Left cardiac atrium (tissue), 4 donors: Measurements from ENCODE around the gene HDAC4. TPM values are rescaled to one million over a fixed set of nuclear protein-coding genes. Genes with fewer than 3 reads are reported as not detected.

Experiments
- ATAC-seq, 2 donors: fragments of 200-7000 bp; cut with Tn5 transposase; one replicate each; pipeline ENCODE4 v1.9.1; 2020; ENCODE audit warnings: mild to moderate bottlenecking in 2 of 2, moderate library complexity in 2 of 2
- DNase-seq: peaks from one replicate; pipeline ENCODE4 v3.0.0-alpha.2; 2020
- intact Hi-C, 2 donors: fragments of 100-400 bp; cut with DNase I; formaldehyde crosslinking; loops; one replicate each; pipeline versions ENCODE4 v1.14.1 to v1.15.1; 2022 to 2023
- total RNA-seq, 2 donors: library from RNA; stranded (reverse); fragmentation: NEBNext Ultra II Directional; extraction: Animal tissue kit (Norgen Biotek cat#: 25700); gene quantifications; one replicate each; pipeline ENCODE4 v1.2.1, GENCODE V29; 2021
- donor health status: DM: no; HTN: yes; CAD: no.
- donor health status: DM: no; HTN: yes; CAD: no; lungs with severe emphysema.
- donor health status: DM: yes; HTN: yes; CAD: no.
- donor health status: Dilated cardiomyopathy.

HDAC4 gene
- total RNA-seq, 2 donors from 2014 or later: 25.6 to 31.2 TPM

GRCh38 chr2:239199041-239199768, 201.6 kb downstream of the HDAC4 start:
- DNase-seq (no peak), ATAC-seq (peak; percentile 27 to 77)
- intact Hi-C loops: no loop called here

DNA sequence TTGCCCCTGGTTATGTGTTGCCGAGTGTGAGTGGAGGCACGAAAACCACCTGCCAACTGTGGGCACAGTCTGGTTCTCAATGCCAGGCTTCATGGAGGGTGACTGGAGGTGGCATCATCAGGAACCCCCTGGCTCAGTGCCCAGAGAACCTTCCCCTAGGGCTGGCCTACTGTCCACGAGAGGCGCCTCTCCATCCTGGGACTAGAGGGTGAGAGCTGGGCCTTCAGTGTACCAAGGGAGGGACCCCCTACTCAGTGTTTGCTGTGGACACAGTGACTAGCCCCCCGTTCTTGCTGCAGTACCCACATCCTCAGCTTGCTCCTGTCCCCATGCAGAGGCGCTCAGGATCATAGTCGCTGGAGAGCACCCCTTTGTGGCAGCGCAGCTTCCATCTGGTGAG, 202.6 kb downstream of the HDAC4 start:
- ATAC-seq: no peak
- intact Hi-C loops: no loop called here

DNA sequence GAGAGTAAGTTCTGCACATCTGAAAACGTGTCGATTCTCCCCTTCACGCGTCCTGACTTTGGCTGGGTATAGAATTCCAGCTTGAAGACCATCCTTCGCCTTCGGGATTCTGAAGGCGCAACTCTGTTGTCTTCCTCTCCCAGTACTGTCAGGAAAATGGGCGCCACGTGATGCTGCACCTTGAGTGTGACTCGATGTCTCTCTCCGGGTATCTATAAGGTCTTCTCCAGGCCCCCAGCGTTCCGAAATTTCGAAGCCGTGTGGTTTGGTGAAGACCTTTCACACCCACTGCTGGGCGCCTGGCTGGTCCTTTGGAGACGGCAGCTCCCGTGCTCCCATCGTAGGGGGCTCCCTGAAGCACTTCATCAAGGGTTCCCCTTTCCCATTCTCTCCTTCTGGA, 203.7 kb downstream of the HDAC4 start:
- DNase-seq: no peak

More for the DNA sequence above, 202.6 kb downstream of the HDAC4 start:
- no peak for DNase-seq

DNA sequence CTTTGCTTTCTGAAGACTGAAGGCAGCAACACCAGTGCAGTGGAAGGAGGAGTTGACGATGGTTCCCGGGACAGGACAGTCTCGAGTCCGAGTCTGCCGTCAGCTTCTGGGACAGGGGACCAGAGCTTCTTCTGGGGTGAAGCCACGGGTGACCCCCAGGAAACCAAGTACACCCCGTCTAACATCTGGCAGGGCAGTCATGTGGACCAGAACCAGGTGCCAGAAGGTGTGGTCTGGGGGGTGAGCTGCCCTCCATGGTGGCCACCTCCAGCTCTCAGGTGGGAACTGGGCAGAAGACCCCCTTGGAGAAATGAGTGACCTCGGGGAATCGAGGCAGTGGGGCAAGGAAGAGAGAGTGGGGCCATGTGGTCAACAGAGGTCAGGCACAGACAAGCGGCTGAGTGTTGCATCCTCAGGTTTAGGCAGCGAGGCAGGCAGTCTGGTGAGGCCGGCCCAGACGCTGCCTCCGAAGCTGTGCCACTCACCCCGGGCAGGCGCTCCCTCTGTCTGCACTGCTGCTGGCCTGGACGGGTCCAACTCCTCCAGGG, 204.3 kb downstream of the HDAC4 start:
- intact Hi-C loops: no loop called here
- no peak for ATAC-seq
- DNase-seq: no peak

More for the DNA sequence above, 203.7 kb downstream of the HDAC4 start:
- intact Hi-C loops: no loop called here
- ATAC-seq: no peak

- ATAC-seq: no peak
- intact Hi-C loops: no loop called here
- DNase-seq: no peak
Observed at GRCh38 chr2:239195992-239196391, 204.8 kb downstream of the HDAC4 start.

DNA sequence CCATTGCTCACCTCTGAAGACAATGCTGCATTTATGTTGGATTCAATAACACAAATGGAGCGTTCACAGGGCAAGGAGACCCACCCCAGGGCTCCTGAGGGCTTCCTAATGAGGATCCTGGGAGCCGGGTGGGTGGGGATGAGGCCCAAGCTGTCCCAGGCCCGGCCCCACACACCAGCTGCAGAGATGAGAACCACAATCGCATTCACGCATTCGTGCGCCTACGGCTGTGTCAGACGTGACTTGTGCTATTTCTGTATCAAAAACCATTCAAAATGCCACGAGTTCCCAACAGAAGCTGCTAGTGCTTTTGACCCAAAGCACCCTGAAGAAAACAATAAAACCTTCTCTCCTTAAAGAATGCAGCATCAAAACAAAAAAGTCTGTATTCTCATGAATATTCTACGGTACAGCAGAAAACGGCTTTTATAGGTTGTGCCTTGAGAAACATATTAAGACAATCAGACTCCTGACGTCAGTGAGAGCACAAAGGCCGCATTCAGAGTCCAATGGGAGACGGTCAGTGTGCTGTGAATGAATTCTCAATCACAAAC, 205.4 kb downstream of the HDAC4 start:
- intact Hi-C loops: no loop called here
- DNase-seq (no peak), ATAC-seq (no peak)

DNA sequence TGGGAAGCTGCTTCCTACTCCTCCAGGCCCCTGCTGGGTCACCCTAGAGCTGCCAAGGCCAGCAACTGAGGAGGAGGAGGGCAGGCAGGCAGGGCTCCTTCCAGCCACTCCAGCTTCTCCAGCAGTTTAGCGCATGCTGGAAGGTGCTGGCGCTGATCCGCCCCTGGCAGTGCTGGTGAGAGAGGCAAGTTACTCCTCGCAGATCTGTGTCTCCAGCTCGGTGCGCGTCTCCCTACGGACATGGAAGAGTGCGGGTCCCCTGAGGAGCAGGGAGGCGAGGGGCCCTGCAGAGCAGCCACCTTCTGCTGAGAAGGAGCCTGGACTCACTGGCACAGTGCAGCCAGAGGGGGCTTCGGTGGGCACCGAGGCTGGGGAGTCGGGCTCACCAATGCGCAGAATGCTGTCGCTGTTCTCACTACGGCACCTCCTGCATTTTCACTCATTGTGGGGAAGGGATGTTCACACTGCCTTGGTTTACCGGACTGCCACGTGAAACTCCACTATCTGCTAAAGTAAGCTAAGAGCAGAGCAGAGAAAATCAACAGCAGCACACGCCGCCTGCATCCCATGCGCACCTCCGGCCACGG, 206.0 kb downstream of the HDAC4 start:
- ATAC-seq (no peak), DNase-seq (no peak)
- intact Hi-C loops: no loop called here

DNA sequence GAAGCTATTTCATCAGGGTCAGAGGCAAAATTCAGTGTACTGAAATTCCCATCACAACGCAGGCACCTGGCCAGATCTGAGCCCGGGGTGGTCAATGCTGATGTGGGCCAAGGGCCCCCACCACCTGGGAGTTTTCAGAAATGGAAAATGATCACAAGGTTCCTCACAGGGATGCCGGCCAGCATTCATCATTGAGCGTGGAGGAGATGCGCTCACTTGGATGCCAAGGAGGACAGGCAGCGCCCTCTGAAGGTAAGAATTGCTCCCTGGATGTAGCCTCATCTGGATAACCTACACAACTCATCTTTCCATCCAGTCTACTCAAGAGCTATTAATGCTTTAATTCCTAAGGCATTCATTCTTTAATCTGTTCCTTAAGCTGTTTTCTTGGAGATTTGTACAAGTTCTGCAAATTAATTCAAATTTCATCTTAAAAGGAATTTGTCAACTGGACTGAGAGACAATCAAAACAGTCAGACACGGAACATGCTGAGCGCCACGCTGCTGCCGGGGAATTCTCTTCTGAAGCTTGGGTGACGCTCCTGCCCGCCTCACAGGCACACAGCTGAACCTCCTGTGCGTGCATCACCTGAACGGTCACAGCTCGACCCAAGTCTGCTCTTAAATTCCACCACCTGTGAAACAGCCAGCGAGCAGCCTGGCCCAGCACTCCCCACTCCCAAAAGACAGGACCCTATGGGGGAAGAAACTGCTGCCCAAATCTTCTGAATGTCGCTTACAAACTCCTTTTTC, 206.7 kb downstream of the HDAC4 start:
- no peak for ATAC-seq
- intact Hi-C loops: no loop called here
- DNase-seq: no peak

DNA sequence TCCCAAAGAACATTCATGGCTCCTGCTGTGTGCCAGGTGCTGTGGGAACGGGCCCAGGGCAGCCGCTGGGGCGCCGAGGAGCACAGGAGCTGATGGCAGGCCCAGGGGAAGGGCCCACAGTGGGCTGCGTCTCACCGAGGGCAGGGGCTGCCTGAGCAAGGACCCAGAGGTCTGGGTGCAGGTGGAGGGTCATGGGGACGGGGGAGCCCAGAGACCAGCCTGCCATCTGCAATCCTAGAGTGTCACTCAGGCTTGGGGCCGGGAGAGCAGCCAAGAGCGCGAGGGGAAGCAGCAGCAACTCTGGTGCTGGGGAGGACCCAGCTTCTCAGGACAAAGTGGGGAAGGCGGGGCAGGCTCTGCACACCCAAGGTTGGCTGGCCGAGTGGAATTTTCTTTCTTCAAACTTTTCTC, 207.4 kb downstream of the HDAC4 start:
- DNase-seq: no peak
- no peak for ATAC-seq
- intact Hi-C loops: no loop called here

- DNase-seq: no peak
- ATAC-seq: no peak
- intact Hi-C loops: no loop called here
Observed at GRCh38 chr2:239192975-239193374, 207.8 kb downstream of the HDAC4 start.

DNA sequence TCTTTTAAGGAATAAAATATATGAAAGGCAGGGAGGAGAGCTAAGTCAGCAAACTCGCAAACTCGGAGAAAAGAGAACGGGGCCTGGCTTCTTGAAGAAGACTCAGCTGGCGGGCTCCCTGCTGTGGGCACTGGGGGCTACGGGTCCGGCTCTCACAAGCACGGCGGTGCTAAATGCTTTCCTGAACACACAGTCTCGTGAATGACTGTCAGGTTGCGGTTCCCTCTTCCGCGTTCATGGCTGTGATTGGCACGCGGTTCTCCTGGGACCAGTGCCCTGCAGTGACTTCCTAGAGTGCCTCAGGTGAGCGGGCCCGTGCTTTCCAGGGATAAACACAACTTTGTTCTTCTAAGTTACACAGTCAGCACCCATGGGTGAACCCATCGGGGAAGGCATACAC, 208.4 kb downstream of the HDAC4 start:
- intact Hi-C loops: no loop called here
- ATAC-seq (no peak), DNase-seq (no peak)

DNA sequence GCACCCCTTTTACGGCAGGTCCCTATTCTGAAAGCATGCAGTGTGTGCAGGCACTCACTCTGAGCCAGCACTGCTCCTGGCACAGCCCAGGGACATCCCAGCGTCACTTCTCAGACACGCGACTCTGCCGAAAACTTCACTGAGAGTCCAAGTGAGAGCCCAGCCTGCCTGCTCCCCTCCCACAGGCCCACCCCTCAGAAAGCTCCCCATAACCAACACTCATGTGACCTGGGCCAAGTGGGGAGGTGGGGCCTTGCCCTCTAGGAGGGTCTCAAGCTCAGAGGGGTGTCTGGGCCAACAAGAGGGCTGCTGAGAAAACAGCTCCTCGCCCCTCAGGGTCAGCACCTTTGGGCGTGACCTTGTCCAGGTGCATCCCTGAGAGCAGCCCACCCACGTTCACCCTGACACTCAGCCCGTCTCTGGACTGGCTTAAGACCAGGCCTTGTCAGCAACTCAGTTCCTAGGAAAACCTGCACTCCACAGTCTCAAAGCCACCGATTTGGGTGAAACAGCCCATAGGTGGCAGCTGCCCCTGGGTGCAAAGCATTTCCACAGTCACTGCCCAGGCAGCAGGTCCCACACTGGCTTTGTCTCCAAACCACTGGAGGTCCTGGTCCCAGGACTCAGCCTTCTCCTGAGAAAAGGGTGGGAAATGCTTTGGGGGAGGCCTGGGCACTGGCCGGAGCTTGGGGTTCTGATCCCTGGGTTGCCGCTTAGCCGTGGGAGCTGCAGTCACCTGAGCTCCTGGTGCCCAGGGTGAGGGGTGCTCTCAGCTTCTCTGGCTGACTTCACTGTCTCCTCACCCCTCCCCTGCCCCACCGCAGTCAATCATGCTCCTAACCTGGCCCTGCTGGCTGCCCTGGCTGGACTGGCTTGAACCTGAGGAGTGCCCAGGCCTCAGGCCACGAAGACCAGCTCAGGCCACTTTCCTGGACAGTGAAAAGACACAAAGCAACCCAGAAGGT, 209.6 kb downstream of the HDAC4 start:
- ATAC-seq: no peak
- intact Hi-C loops: no loop called here

GRCh38 chr2:239190361-239190760, 210.5 kb downstream of the HDAC4 start:
- DNase-seq: no peak
- ATAC-seq: no peak
- intact Hi-C loops: no loop called here

More for the DNA sequence above, 209.6 kb downstream of the HDAC4 start:
- no peak for DNase-seq

- no peak for DNase-seq
- intact Hi-C loops: no loop called here
- no peak for ATAC-seq
Observed at GRCh38 chr2:239189711-239190131, 211.1 kb downstream of the HDAC4 start.

DNA sequence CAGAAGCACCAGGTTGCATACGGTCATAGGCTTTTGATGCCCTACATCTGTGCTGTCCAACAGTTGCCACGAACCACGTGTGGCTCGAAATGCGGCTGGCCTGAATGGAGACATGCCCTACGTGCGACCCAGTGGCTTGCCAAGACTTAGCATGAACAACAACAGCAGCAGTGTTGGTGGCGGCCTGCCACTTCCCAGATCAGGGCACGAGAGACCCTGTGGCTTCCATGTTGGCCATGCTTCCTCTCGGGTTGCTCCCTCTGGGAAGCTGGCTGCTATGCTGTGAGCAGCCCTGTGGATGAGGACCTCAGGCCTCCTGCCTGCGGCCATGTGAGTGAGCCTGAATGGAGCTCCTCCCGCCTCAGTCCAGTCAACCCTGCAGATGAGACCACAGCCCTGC, 212.3 kb downstream of the HDAC4 start:
- DNase-seq (no peak), ATAC-seq (no peak)
- intact Hi-C loops: no loop called here

DNA sequence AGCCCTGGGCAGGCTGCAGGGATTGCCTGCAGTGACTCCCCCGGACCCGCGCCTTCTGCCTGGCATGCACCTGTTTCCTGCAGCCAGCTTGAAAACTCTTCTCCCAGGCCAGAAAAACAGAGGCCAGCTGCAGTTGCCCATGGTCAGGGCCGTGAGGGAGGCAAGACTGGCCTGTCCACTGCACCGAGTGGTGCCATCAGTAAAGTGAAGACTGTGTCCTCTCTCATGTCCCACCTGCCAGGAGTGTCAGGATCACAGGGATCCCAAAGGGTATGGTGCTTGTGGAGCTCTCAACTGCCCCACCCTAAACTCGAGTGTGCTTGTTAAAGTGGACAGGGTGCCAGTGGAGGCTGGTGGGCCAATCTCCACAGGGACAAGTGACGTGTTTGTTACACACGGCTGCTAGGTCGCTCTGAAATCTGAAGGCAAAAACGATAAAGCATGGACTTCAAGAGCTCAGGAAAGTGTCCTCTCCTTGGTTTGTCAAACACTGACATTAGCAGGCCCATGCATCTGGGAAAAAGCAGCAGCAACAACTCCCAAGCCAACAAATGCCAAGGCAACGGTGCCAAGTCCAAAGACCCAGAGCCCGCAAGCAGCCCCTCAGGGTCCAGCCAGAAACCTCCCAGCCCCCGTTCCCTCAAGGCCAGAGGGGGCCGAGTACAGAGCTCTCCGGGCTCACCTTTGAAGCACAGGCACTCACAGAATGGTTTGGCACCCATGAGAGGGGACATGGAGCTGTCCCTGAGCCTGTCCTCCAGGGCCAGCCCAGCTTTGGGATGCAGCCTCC, 213.2 kb downstream of the HDAC4 start:
- intact Hi-C loops: no loop called here
- ATAC-seq: no peak
- no peak for DNase-seq

- no peak for DNase-seq
Observed at GRCh38 chr2:239186516-239187357, 214.1 kb downstream of the HDAC4 start.

More at GRCh38 chr2:239186516-239187357, 214.1 kb downstream of the HDAC4 start:
- no peak for ATAC-seq
- intact Hi-C loops: no loop called here
